ENCODE results near the gene MEI4. TPM values are rescaled to one million over a fixed set of nuclear protein-coding genes. Genes with fewer than 3 reads are reported as not detected.

MEI4 gene
- total and polyA plus RNA-seq, 2 of the 13 experiments (the other 11 are each of a cell fraction or from before 2014, with no cell fraction given): not detected

DNA sequence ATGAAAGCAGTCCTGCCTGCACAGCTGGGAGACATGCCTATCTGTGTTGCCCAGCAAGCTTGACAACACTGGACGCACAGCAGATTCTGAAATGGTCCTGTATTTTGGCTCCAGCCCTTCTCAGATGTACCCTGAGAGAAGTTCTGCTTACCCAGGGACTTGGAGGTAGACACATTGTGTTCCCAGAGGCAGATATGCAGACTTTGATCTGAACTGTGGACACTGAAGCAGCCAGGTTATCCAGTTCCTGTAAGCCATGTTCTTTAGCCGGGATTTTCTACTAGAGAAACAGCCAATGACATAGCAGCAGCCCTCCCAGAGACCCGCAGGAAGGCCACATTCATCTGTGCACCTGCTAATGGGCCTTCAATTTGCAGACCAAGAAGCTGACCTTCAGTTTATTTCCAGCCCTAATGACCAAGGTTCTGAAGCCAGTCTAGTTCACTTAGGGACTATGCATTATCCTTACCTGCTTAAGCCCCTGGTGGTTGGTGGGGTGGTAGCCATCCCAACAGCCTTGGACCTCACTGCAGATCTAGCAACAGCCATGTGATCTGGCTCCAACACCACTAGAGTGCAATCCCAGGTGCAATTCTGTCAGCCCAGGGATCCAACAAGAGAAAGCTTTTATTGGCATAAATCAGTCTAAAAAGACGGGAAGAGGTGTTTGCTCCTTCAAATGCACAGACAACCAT is 134.2 kb downstream of the MEI4 start:
- peak; percentile 82 for ATAC-seq
- Histone ChIP-seq H3K4me2 (ENCODE audit: low read depth, low read length) (peak overlapping the region; percentile 47), H3K4me1 (ENCODE audit: insufficient read depth, low read length) (peaks cover 6% of the 10 kb centered on the region; the same call in 1 of the 2 replicates), H3K79me2 (ENCODE audit: insufficient read depth, low read length) (no peaks in the 10 kb centered on the region), H4K20me1 (ENCODE audit: insufficient read depth, low read length) (no peaks in the 10 kb centered on the region), H2AFZ (ENCODE audit: low read length) (no peak overlapping the region), H3K36me3 (replicated peaks in 1 of 2; ENCODE audit: control insufficient read depth in 1 of 2, insufficient read depth in 2 of 2, low read length in 2 of 2) (no peaks in the 10 kb centered on the region), H3K9ac (ENCODE audit: insufficient read depth, low read depth, low read length) (no peak overlapping the region), H3K9me3 (ENCODE audit: low read length) (no peaks in the 10 kb centered on the region), H3K27me3 (ENCODE audit: control insufficient read depth in 1 of 2, insufficient read depth in 2 of 2, low read length in 2 of 2) (no peaks in the 10 kb centered on the region), H3K4me3 (replicated peaks in 1 of 3; ENCODE audit: insufficient read depth in 1 of 3, low read depth in 2 of 3, low read length in 3 of 3) (no peak overlapping the region), H3K27ac (ENCODE audit: extremely low read length, insufficient read depth, low read length) (no peak overlapping the region)
- intact Hi-C loops (cut with micrococcal nuclease; ENCODE audit: unreplicated experiment) (loop anchor here (10.0 kb wide), 1 partner anchor 108 kb away; no protein-coding TSS in a partner anchor), in situ Hi-C loops (cut with HindIII; ENCODE audit: extremely low pct_ligation_motif_present, low pct_unique_long_range_greater_than_20kb) (no loop called here)
- no peak for TF ChIP-seq PRMT3 (CRISPR knock-in tag; IDR thresholded peaks at IDR 0.05; ENCODE audit: borderline replicate concordance, low read depth)
- peak; percentile 45; the same call in 1 of the 2 replicates for TF ChIP-seq HNF4A (CRISPR knock-in tag; IDR thresholded peaks at IDR 0.05)
- POLR2A ChIA-PET: no interaction called here
- CTCF ChIA-PET (ENCODE audit: low intra/inter-chr PET ratio, low total read pairs): no interaction called here
- FAIRE-seq: no peak
- 23% methylated on average over 2 of the region's 4 CpGs for WGBS (ENCODE audit: low lambda C conversion rate)
- no TSS peak for BruUV-seq (replicated peaks)
- DNase-seq (ENCODE audit: low spot score): no peak

DNA sequence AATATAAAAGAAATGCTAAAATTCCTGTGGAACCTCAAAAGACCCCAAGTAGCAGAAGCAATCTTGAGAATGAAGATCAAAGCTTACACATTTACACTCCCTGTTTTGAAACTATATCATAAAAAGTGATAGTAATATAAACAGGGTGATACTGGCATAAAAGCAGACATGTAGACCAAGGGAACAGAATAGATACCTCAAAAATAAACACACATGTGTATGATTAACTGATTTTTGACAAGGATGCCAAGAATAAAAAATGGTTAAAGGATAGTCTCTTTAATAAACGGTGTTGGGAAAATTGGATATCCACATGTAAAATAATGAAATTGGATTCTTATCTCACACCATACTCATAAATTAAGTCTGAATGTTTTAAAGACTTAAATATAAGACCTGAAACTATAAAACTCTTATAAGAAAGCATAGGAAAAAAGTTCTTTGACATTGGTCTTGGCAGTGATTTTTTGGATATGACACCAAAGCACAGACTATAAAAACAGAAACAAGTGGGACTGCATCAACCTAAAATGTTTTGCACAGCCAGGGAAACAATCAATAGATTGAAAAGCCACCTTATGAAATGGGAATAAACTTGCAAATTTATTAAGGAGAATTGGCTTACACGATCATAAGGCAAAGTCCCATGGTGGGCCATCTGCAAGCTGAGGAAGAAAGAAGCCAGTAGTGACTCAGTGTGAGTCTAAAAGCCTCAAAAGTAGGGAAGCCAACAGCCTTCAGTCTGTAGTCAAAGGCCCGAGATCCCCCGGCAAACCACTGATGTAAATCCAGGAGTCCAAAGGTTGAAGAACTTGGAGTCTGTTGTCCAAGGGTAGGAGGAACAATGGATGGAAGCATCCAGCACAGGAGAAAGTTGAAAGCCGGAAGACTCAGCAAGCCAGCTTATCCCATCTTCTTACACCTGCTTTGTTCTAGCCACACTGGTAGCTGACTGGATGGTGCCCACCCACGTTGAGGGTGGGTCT is 144.3 kb downstream of the MEI4 start:
- Histone ChIP-seq H3K9ac (ENCODE audit: insufficient read depth, low read depth, low read length) (no peak overlapping the region), H3K4me3 (replicated peaks in 1 of 3; ENCODE audit: insufficient read depth in 1 of 3, low read depth in 2 of 3, low read length in 3 of 3) (peak overlapping the region in 1 of 3 experiments; percentile 24; a peak in 1 of 6 replicates), H2AFZ (ENCODE audit: low read length) (no peak overlapping the region), H4K20me1 (ENCODE audit: insufficient read depth, low read length) (no peaks in the 10 kb centered on the region), H3K36me3 (replicated peaks in 1 of 2; ENCODE audit: control insufficient read depth in 1 of 2, insufficient read depth in 2 of 2, low read length in 2 of 2) (no peaks in the 10 kb centered on the region), H3K79me2 (ENCODE audit: insufficient read depth, low read length) (no peaks in the 10 kb centered on the region), H3K4me2 (ENCODE audit: low read depth, low read length) (peak overlapping the region; percentile 37), H3K27ac (ENCODE audit: extremely low read length, insufficient read depth, low read length) (no peak overlapping the region), H3K27me3 (ENCODE audit: control insufficient read depth in 1 of 2, insufficient read depth in 2 of 2, low read length in 2 of 2) (no peaks in the 10 kb centered on the region), H3K9me3 (ENCODE audit: low read length) (no peaks in the 10 kb centered on the region), H3K4me1 (ENCODE audit: insufficient read depth, low read length) (peaks cover 19% of the 10 kb centered on the region)
- intact Hi-C loops (cut with micrococcal nuclease; ENCODE audit: unreplicated experiment): no loop called here
- BruUV-seq (replicated peaks): no TSS peak
- FAIRE-seq (peak; percentile 15), ATAC-seq (peak; percentile 85), DNase-seq (ENCODE audit: low spot score) (peak; percentile 15)
- 14% methylated on average over 6 of the region's 6 CpGs for WGBS (ENCODE audit: low lambda C conversion rate)
- in situ Hi-C loops (cut with HindIII; ENCODE audit: extremely low pct_ligation_motif_present, low pct_unique_long_range_greater_than_20kb): no loop called here
- POLR2A ChIA-PET: no interaction called here
- CTCF ChIA-PET (ENCODE audit: low intra/inter-chr PET ratio, low total read pairs): no interaction called here
- peak; percentile 22; the same call in 1 of the 2 replicates for TF ChIP-seq SOX5 (CRISPR knock-in tag; IDR thresholded peaks at IDR 0.05; ENCODE audit: borderline replicate concordance)
- no peak for TF ChIP-seq ZNF674 (CRISPR knock-in tag; IDR thresholded peaks at IDR 0.05; ENCODE audit: low read depth)
- no peak for TF ChIP-seq TAF15 (IDR thresholded peaks at IDR 0.05; ENCODE audit: low read depth, low read length, poor library complexity, severe bottlenecking)
- no peak for TF ChIP-seq ESRRA (CRISPR knock-in tag; IDR thresholded peaks at IDR 0.05; ENCODE audit: low read depth)
- no peak for TF ChIP-seq ZNF75D (CRISPR knock-in tag; IDR thresholded peaks at IDR 0.05; ENCODE audit: borderline replicate concordance)
- peak; percentile 63 for TF ChIP-seq HNF4G (IDR thresholded peaks at IDR 0.05; ENCODE audit: borderline replicate concordance, low read depth, low read length)
- TF ChIP-seq HNF4G (CRISPR knock-in tag; IDR thresholded peaks at IDR 0.05; ENCODE audit: borderline replicate concordance, low read depth): no peak
- TF ChIP-seq THYN1 (CRISPR knock-in tag; IDR thresholded peaks at IDR 0.05; ENCODE audit: borderline replicate concordance, low read depth): no peak
- TF ChIP-seq, protein P1, sequence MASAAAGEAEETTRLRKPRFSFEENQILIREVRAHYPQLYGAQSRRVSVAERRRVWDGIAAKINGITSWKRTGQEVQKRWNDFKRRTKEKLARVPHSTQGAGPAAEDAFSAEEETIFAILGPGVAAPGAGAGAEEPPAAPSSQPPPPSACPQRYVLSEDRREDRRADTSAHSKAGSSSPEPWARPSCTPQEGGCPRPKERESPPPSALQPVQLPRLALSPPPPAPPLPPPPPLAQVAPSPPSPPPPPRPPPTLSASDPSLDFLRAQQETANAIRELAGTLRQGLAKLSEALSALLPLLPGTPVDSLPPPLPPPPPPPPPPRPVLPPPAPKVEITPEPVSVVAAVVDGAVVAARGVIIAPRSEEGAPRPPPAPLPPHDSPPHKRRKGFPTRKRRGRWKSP (CRISPR knock-in tag; IDR thresholded peaks at IDR 0.05): no peak
- TF ChIP-seq SOX6 (IDR thresholded peaks at IDR 0.05): no peak
- TF ChIP-seq SOX6 (CRISPR knock-in tag; IDR thresholded peaks at IDR 0.05): peak; percentile 35; the same call in 1 of the 2 replicates
- no peak for TF ChIP-seq SP2 (CRISPR knock-in tag; IDR thresholded peaks at IDR 0.05)
- peak; percentile 74 for TF ChIP-seq HNF4A (CRISPR knock-in tag; IDR thresholded peaks at IDR 0.05)
- TF ChIP-seq ZNF205 (CRISPR knock-in tag; IDR thresholded peaks at IDR 0.05): no peak
- no peak for TF ChIP-seq WIZ (CRISPR knock-in tag; IDR thresholded peaks at IDR 0.05)

All from HepG2 (cell line).